Gastrocnemius medialis (tissue), 4 donors: ENCODE data around the gene IL17RA.

ENCODE experiments used
- CTCF ChIP-seq, 5 experiments: fragments of 450-650 bp in 3 of 5; fragments of 200-600 bp in 2 of 5; sonication (generic) in 2 of 5; IDR thresholded peaks in 4 of 5; conservative IDR thresholded peaks in 1 of 5; 1 replicate in 4 of 5; 2 replicates in 1 of 5; pipeline ENCODE4 v1.5.1; 2016 to 2019; ENCODE audit warnings: antibody characterized with exemption in 5 of 5, mild to moderate bottlenecking in 3 of 5, moderate library complexity in 3 of 5
- POLR2A ChIP-seq, 2 donors: fragments of 450-650 bp; IDR thresholded peaks; one replicate each; pipeline ENCODE4 v1.6.1; 2017; ENCODE audit warnings: antibody characterized with exemption in 2 of 2, mild to moderate bottlenecking in 2 of 2, moderate library complexity in 2 of 2

- TF ChIP-seq POLR2A (IDR thresholded peaks at IDR 0.05) (no peak), CTCF (IDR thresholded peaks at IDR 0.05 in 4 of 5, conservative IDR thresholded peaks at IDR 0.05 in 1 of 5) (no peak)
Observed at GRCh38 chr22:17093081-17093480, 8.3 kb downstream of the IL17RA start.
